Activated T-cell treated with anti-CD3 and anti-CD28 coated beads, Interleukin-2, amount 50 U/mL, for 48 hours (primary cell): ENCODE measurements around the gene SLC24A3.

Experiments
- DNase-seq, 2 experiments: peaks; one replicate each; pipeline ENCODE4 v3.0.0-alpha.2; 2020

SLC24A3 gene

GRCh38 chr20:19465536-19465935 is 253.1 kb downstream of the SLC24A3 start:
- DNase-seq: no peak

- no peak for DNase-seq
These were observed 253.9 kb downstream of the SLC24A3 start for GRCh38 chr20:19466206-19466928.

DNA sequence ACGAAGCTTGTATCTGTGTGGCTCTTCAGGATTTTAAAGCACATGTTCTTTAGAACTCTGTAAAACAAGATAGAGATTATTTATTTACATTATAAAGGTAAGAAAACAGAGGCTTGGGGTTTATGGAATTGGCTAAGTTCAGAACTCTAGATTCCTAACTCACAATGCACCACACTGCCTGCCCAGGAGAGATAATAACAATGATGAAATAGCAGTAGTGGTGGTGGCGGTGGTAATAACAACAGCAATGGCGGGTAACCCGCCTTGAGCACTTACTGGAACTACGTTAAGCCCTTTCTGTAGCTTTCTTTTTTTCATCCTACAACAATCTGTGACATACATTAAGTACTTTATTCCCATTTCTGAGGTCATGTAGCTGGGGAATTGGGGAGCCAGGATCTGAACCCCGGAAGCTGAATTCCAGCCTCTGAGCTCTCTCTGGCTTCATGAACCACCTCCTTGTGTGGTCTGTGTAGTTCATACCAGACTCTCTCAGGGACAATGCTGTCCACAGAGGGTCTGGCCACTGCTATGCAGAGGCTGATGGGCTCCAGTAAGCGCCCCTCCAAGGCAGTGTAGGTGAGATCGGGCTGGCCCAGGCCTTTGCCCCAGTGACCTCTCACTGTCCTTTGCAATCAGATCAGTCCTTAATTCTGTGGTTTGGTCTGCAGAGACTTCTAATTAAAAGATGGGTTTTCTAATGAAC is 260.9 kb downstream of the SLC24A3 start:
- no peak for DNase-seq

DNA sequence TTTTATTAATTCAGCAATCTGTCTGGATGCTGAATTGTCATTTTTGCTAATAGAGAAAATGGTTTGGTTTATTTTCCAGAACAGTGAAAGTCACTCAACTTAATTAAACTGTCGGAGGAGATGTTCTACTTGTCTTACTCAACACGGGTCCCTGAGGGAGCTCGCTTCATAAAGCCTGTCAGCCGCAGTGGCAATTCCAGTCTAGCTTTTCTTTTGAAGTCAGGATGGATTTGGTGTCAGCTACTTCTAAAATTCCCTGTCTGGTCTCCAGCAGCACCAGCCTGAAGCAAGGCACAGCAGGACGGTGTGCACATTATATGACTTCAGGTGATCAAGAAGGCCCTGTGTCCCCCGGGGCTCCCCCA is 261.5 kb downstream of the SLC24A3 start:
- no peak for DNase-seq

DNA sequence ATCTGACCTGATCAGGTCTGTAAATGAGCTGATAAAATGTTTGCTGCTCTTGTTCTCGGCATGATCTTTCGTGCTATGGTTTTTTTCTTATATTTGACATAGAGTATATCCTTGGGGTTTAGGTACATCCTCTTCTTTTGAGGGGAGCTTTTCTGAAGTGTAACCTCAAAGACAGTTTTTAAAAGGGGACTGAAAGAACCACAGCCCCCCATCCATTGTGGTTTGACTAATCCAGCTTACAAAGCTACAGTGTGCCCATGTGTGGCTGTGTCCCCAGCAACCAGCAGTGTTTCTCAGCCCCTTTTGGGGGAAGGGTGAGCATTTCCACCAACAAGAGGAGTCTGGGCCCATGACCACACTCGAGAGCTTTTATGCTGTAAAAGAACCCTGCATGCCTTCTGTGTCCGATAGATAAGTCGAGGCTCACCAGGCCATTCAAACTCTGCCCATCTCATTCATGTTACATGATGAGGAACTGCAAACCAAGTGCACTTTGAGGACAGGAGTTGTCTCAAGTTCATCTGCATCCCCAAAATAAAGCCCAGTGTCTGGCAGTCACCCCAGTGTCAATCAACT is 266.0 kb downstream of the SLC24A3 start:
- no peak for DNase-seq

DNA sequence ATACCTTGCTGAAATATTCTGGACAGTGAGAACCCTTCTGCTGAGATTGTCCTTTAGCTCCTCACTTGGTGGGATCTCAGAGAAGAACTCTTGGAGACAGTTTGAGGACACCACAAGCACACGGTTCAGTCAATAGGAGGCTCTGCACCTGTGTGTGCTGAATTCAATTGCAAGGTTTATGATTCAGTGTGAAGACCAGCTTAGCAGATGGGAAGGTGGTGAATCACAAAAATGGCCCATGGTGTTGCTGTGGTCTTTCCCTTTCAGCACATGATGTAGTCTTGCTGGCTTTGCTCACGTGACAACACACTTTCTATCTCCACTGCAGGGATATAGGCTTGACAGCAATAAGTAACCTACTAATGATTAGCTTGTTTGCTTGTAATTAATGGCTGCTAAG is 270.3 kb downstream of the SLC24A3 start:
- no peak for DNase-seq

- no peak for DNase-seq
These were observed 270.9 kb downstream of the SLC24A3 start for GRCh38 chr20:19483309-19483708.

- no peak for DNase-seq
These were observed 274.0 kb downstream of the SLC24A3 start for GRCh38 chr20:19486446-19486845.

DNA sequence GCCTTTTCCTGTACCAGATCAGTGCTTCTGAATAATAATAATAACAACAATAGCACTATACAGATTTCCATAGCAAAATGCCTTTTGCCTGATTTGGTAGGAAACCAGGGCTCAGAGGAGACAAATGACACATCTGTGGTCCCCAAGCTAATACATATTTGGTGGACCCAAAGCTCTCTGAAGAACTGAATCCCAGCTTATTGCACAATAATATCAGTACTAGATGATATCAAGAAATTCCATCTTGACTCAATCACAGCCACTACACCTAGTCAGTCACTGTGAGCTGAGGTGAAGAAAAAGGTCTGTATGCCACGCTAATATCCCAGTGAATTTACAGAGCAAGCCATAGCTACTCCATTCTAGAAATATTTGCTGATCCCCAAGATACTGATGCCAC is 275.0 kb downstream of the SLC24A3 start:
- no peak for DNase-seq

- DNase-seq: no peak
These were observed 278.8 kb downstream of the SLC24A3 start for GRCh38 chr20:19491241-19491640.

- no peak for DNase-seq
These were observed 279.7 kb downstream of the SLC24A3 start for GRCh38 chr20:19492116-19492515.

DNA sequence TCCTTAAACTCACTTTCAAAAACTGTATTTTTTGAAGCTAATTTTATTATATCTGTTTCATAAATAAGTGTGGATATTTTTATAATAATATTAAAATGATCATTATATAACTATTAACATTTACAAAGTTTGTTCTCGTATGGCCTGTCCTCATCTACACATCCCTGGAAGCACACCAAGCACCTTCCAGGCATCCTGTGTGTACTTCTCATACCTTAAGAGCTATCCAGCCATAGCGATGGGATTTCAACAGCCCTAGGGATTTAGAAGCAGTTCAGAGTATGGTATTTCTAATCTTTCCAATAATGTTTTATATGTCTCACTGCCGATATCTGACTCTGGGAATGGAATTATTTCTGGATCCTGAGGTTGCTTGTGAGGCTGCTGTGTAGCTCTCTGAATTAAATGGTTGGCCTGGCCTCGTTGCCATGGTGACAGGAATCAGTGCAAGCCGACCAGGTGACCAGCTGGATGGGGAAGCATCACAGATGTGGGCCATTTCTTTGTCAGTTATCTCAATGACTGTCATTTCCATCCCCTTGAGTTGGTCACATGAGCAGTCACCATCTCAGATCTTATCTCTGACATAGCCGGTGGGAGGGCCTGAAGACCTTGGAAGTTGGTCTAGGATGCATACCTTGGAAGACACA is 280.4 kb downstream of the SLC24A3 start:
- DNase-seq: no peak

- no peak for DNase-seq
These were observed 281.5 kb downstream of the SLC24A3 start for GRCh38 chr20:19493794-19494495.

DNA sequence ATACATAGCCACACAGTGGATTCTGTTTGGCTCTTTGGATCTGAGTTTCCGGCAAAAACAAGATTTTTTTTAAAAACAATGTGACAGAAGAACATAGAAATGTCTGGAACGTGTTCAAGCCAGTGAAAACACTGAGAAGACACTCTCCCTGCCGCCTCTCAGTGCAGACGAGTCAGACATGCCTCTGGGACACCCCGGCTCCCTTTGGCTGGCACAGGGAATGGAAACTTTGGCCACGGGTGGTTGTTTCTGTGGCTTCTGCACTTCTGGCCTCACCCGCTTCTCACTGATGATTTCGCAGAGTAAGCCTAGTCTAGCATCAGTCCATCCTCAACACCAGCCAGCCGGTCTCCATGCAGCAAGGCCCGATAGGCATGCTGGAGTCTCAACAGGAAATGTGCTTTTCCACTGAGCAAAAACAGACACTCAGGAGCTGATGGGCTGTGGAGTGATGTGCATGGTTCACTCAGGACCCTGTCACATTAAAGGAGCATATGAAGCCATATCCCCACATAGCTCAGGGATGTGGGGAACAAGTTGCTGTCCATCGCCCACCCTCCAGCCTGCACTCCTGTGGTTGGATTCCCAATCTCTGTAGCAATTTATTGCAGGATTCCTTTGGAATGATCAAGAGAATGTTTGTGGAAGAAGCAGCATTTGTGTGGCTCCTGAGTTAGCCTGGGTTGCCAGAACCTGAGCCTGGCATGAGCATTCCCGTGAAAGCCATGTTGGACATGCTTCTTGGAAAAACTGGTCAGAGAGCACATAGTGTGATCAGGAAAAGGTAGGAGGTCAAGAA is 283.7 kb downstream of the SLC24A3 start:
- no peak for DNase-seq

- no peak for DNase-seq
These were observed 284.6 kb downstream of the SLC24A3 start for GRCh38 chr20:19497064-19497463.

DNA sequence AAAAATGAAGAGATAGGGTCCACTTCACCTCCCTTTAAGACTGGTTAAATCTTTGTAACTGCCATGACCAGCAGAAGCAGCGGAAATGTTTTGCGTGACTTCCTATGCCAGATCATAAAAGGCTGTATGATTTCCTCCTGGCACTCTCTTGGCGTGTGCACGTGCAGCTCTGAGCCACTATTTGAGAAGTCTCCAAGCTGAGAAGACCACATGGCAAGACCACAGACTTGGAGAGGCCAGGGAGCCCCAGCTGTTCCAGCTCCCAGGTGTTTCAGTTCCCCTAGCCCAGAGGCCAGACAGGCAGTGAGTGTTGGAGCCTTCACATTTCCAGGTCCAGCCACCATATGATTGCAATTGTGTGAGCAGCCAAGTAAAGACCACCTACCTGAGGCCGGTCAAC is 286.3 kb downstream of the SLC24A3 start:
- DNase-seq: no peak

DNA sequence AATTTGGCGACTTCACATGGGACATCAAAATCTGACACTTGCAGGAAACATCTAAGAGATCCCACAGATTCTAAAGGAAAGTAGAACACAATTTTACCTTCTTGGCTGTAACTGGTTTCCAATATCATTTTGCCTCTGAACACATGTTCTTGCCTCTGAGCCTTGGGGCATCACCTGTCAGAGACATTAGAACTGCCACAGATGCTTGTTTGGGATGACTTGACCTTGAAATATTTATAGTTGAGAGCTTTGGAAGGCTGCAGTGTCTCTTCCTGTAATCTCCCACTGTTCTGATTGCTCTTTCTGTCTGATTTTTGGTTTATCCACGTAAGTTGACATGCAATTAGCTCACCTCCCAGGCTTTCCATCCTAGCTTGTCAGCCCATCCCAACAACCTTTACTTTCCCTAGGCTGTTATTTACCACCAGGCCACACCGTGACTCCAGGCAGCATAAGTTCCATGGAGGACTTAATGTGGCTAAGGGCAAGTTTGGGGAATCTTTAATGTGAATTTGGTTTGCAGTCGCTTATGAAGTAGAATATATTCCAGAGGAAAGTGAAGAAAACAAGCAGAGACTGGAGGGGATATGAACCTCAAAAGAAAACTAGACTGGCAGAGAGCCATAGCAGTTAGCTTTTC is 289.2 kb downstream of the SLC24A3 start:
- no peak for DNase-seq

DNA sequence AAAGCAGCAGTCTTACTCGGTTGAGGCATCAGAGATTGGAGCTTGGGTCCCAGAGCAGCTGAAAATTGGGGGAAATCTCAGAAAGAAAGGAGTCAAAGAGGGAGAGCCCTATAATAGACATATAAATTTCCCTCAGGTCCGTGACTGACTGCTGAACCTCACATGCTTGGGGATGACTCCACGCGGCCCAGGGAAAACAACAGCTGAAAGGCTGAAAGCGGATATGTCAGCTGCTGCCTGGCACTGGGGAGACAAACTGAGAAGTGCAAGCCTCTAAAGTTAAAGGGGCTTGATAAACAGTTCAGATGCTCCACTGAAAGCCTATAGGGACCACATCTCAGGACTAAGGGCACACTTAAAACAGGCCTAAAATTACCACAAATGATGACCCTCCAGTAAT is 289.7 kb downstream of the SLC24A3 start:
- DNase-seq: no peak

GRCh38 chr20:19504251-19504650 is 291.8 kb downstream of the SLC24A3 start:
- no peak for DNase-seq

- no peak for DNase-seq
These were observed 293.6 kb downstream of the SLC24A3 start for GRCh38 chr20:19506021-19506420.

- DNase-seq: no peak
These were observed 296.0 kb downstream of the SLC24A3 start for GRCh38 chr20:19508449-19508848.

- DNase-seq: no peak
These were observed 298.2 kb downstream of the SLC24A3 start for GRCh38 chr20:19510611-19511010.
